ENCODE measurements around the gene EIF4G2. TPM values are rescaled to one million over a fixed set of nuclear protein-coding genes. Genes with fewer than 3 reads are reported as not detected.
A peak's percentile ranks its signal among the peaks of the same experiment; 100 is the strongest.

EIF4G2 gene
- total RNA-seq, 2 donors from 2014 or later = 496 to 508 TPM

GRCh38 chr11:10807493-10808234 is 1.1 kb downstream of the EIF4G2 start:
- no peaks in the 10 kb centered on the region for H3K9me3 ChIP-seq
- peak; percentile 71 for DNase-seq (ENCODE audit: low spot score)
- TF ChIP-seq, protein P1, sequence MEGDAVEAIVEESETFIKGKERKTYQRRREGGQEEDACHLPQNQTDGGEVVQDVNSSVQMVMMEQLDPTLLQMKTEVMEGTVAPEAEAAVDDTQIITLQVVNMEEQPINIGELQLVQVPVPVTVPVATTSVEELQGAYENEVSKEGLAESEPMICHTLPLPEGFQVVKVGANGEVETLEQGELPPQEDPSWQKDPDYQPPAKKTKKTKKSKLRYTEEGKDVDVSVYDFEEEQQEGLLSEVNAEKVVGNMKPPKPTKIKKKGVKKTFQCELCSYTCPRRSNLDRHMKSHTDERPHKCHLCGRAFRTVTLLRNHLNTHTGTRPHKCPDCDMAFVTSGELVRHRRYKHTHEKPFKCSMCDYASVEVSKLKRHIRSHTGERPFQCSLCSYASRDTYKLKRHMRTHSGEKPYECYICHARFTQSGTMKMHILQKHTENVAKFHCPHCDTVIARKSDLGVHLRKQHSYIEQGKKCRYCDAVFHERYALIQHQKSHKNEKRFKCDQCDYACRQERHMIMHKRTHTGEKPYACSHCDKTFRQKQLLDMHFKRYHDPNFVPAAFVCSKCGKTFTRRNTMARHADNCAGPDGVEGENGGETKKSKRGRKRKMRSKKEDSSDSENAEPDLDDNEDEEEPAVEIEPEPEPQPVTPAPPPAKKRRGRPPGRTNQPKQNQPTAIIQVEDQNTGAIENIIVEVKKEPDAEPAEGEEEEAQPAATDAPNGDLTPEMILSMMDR (IDR thresholded peaks at IDR 0.05) = no peak
- peak overlapping the region; percentile 95 to 96 for H3K4me3 ChIP-seq
- peaks cover 45% of the 10 kb centered on the region for H3K36me3 ChIP-seq
- H3K27ac ChIP-seq = peak overlapping the region; percentile 99
- H3K27me3 ChIP-seq = no peaks in the 10 kb centered on the region
- peaks cover 0 to 48% of the 10 kb centered on the region in 2 donors for H3K4me1 ChIP-seq

GRCh38 chr11:10806206-10806605 is 2.5 kb downstream of the EIF4G2 start:
- TF ChIP-seq, protein P1 (IDR thresholded peaks at IDR 0.05) = no peak
- H3K27ac ChIP-seq = peak overlapping the region in 1 of 2 donors; percentile 6
- no peaks in the 10 kb centered on the region for H3K27me3 ChIP-seq
- peaks cover 60% of the 10 kb centered on the region for H3K36me3 ChIP-seq
- H3K4me3 ChIP-seq = no peak overlapping the region
- H3K4me1 ChIP-seq = peaks cover 0 to 58% of the 10 kb centered on the region in 2 donors
- no peaks in the 10 kb centered on the region for H3K9me3 ChIP-seq
- DNase-seq (ENCODE audit: low spot score) = no peak

DNA sequence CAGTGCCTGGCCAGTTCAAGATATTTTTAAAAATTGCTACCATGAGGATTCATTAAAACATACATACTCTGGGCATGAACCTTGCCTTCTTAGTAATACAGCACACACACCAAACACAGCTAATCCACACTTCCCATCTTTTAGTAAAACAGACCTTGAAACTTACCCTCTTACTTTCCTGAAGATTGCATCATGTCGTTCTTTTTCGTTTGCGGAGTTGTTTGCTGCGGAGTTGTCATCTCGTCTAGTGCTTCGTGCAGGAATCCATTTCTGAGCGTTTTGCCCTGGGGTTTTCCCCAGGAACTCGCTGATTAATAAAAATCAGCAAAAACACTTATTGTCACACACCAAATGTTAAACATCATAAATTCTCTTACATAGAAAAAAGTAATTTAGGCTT is 3.0 kb downstream of the EIF4G2 start:
- peaks cover 0 to 59% of the 10 kb centered on the region in 2 donors for H3K4me1 ChIP-seq
- no peak for DNase-seq (ENCODE audit: low spot score)
- TF ChIP-seq, protein P1 (IDR thresholded peaks at IDR 0.05) = no peak
- H3K36me3 ChIP-seq = peaks cover 64% of the 10 kb centered on the region
- no peaks in the 10 kb centered on the region for H3K27me3 ChIP-seq
- H3K9me3 ChIP-seq = no peaks in the 10 kb centered on the region
- peak overlapping the region in 1 of 2 donors; percentile 6 for H3K27ac ChIP-seq
- no peak overlapping the region for H3K4me3 ChIP-seq

DNA sequence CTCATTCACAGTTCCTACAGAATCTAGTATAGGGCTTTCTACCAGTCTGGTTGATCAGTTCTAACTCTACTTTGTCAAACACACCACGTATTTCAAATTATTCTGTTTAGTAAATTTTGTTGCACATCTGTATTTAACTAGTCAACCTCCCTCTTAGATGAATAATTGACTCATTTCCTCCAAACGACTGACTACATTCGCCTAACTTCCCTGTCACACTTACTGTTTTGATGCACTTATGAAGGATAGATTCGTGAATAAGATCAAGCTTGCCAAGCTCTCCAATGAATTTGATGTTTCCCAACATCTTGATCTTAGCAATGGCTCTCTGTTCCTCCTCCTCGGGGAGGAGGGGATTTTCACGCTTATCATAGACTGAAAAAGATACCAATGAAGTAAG is 5.0 kb downstream of the EIF4G2 start:
- no peaks in the 10 kb centered on the region for H3K9me3 ChIP-seq
- H3K27ac ChIP-seq = no peak overlapping the region
- peaks cover 0 to 63% of the 10 kb centered on the region in 2 donors for H3K4me1 ChIP-seq
- H3K36me3 ChIP-seq = peaks cover 85% of the 10 kb centered on the region
- H3K4me3 ChIP-seq = no peak overlapping the region
- TF ChIP-seq, protein P1 (IDR thresholded peaks at IDR 0.05) = no peak
- H3K27me3 ChIP-seq = no peaks in the 10 kb centered on the region
- no peak for DNase-seq (ENCODE audit: low spot score)

GRCh38 chr11:10800292-10800691 is 8.4 kb downstream of the EIF4G2 start:
- H3K27ac ChIP-seq = no peak overlapping the region

More at GRCh38 chr11:10800292-10800691, 8.4 kb downstream of the EIF4G2 start:
- H3K27me3 ChIP-seq = no peaks in the 10 kb centered on the region
- no peaks in the 10 kb centered on the region for H3K9me3 ChIP-seq
- TF ChIP-seq, protein P1 (IDR thresholded peaks at IDR 0.05) = no peak
- peaks cover 0 to 43% of the 10 kb centered on the region in 2 donors for H3K4me1 ChIP-seq
- H3K4me3 ChIP-seq = no peak overlapping the region
- H3K36me3 ChIP-seq = peaks cover 96% of the 10 kb centered on the region
- DNase-seq (ENCODE audit: low spot score) = no peak

Data from right atrium auricular region (tissue), 2 donors.